GM19395 (cell line): ENCODE measurements around the gene KDM2B.

ENCODE experiments used
- ATAC-seq: cut with Tn5 transposase; IDR thresholded peaks from one replicate; pipeline ENCODE4 v1.9.1; 2021; ENCODE audit warnings: mild to moderate bottlenecking, moderate library complexity; ENCODE audit not compliant: unreplicated experiment

The KDM2B gene

GRCh38 chr12:121440768-121441167 is 140.1 kb downstream of the KDM2B start:
- ATAC-seq = no peak

DNA sequence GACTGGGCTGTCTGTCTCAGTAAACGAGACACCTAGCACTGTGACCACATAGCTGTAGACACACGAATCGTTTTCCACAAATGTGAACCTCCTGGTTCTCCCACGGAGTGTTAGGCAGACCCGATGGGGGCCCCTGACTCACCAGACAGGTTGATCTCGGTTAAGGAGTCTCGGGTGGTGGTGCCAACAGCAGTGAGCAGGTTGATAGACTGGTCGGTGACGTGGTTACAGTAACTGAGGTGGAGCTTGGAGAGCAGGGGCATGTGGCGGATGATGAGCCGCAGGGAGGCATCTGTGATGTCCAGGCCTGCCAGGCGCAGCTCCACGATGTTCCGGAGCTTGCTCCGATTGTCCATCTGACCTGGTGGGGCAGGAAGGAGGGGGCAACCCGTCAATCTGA is 141.1 kb downstream of the KDM2B start:
- ATAC-seq = no peak

GRCh38 chr12:121438905-121439304 is 141.9 kb downstream of the KDM2B start:
- ATAC-seq = no peak

- no peak for ATAC-seq
These were observed 144.1 kb downstream of the KDM2B start for GRCh38 chr12:121436706-121437105.

GRCh38 chr12:121432740-121433480 is 147.9 kb downstream of the KDM2B start:
- ATAC-seq = no peak

DNA sequence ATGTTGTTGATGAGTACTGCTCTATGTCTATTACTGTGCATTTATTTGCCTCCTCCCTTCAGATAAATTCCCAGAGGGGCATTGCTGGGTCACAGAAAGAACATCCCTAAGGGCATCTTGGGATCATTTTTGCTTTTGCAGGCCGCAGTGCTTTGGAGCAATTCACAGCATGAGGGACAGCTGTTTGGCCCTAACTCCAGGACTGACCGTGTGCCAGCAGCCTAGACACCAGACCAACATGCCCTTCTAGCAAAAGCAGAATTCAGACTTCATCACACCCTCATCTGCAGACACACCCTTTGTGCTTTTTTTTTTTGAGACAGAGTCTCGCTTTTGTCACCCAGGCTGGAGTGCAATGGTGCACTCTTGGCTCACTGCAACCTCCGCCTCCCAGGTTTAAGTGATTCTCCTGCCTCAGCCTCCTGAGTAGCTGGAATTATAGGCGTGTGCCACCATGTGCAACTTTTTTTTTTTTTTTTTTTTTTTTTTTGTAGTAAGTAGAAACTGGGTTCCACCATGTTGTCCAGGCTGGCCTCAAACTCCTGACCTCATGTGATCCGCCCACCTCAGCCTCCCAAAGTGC is 149.9 kb downstream of the KDM2B start:
- ATAC-seq = no peak

GRCh38 chr12:121428883-121429282 is 151.9 kb downstream of the KDM2B start:
- ATAC-seq = no peak

DNA sequence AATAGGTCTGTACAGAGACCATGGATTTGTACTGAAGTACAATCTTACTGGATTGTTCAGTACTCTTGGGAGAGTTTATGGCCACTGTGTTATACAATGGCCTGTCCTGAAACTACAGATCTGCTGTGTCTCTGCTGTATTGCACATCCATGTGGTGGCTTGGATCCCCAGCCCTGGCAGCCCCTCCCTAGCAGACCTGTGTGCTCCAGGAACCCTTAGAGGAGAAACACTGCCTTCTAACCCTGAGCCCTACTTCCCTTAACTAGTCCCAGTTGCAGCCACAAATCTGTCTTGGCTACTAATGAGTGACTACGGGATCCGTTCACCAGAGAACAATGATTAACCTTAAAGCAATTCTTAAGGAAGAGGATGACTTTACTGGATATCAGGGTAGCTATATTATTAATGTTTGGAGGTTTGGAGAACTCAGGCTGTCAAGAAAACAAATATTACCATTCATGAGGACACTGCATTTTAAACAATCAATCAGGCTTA is 153.2 kb downstream of the KDM2B start:
- no peak for ATAC-seq

GRCh38 chr12:121424624-121424975 is 156.2 kb downstream of the KDM2B start:
- ATAC-seq = no peak

GRCh38 chr12:121423682-121424623 is 156.9 kb downstream of the KDM2B start:
- ATAC-seq = no peak

- ATAC-seq = no peak
These were observed 157.6 kb downstream of the KDM2B start for GRCh38 chr12:121423253-121423652.

DNA sequence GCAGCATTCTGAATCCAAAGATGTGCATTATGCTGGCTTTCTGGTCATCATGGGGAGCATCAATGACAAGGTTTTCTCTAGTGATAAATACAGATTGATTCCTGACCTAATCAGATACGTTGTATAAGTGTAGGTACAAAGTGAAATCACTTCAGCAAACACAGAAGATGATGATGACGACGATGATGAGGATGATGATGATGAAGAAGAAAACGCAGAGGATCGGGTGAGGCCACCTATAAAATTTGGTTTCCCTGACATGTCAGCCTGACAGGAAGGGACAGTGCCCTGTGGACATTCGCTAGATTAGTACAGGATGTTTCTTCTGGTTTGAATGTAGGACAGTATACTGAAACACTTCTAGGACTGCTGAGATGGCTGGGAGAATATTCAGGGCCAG is 160.7 kb downstream of the KDM2B start:
- ATAC-seq = no peak

DNA sequence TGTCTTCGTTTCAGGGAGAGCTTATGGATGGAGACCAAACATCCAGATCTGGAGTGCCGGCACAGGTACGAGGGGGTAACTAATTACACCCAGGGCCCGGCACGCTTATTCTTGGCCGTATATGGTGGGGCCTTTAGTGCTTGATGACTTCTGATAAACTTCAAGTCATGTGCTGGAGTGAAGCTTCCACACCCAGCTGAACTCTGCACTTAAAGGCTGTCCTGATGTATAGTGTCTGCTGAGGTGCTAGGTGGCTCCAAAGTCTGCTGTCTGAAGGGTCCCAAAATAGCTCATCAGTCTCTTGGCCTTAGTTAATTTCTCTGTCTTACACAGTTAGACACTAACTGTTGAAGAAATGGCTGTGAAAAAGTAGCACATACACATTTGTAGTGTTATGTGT is 163.0 kb downstream of the KDM2B start:
- no peak for ATAC-seq

- no peak for ATAC-seq
These were observed 166.9 kb downstream of the KDM2B start for GRCh38 chr12:121413917-121414316.

- ATAC-seq = no peak
These were observed 175.6 kb downstream of the KDM2B start for GRCh38 chr12:121405211-121405610.

DNA sequence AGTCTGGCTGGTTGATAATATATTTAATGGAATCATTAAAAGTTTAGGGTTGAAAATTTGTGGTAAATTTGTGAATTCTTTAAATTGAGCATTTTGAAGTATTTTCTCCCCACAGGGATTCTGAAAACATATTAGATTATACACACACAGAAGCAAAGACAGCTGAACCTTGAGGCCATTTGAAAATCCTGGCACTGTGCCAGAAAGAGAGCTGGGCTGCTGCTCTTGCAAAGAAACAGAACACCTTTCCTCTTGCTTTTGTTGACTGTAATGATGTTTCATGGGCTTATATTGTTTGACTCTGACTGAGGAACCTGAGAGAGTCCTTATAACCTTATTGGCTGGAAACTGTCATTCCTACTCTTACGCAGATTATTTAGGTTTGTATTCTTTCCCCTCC is 176.1 kb downstream of the KDM2B start:
- ATAC-seq = no peak

GRCh38 chr12:121403721-121404120 is 177.1 kb downstream of the KDM2B start:
- ATAC-seq = no peak

DNA sequence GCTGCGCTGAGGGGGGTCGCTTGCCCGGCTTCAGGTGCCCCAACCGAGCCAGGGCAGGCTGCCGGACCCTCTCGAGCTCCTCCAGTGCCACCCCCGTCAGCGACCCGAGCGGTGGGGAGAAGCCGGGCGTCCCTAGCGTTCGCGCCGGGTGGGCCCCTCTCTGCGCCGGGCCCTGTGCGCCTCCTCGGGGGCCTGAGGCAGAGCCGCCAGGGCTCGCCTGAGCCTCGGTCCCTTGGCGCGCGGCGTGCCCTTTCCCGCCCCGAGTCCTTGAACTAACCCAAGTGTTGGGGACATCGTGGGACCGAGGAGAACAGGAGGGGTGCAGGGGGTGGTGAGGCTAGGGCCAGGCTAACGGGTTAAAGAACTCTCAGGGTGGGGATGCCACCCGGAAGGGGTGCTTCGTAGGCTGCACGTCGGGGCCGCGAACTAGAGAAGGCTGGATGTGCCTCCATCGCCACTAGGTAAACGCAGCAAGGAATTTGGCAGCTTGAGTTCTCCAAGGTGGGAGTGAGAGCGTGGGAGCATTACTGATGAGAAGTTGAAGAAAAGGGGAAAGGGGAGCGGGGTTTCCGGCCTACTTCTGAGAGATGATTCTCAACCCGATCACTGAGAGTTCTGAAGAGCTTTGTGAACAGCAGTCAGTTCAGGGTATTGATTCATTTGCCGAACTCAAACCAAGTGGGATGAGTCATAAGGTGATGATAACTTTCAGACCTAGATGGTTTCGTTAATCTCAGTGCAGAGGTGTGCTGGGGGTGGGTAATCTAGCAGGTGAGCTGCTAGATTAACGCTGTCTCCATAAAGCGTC is 180.3 kb downstream of the KDM2B start:
- ATAC-seq = peak; percentile 61

- ATAC-seq = peak; percentile 86
These were observed 181.2 kb downstream of the KDM2B start, which contains the start of gene RNF34 for GRCh38 chr12:121399391-121400331. Gene RNF34 (plus strand): TSS chr12:121400118. CDS start chr12:121400213, 95 bp downstream.
